HAP-1 (cell line): Measurements from ENCODE around the gene HOXA3.

Source experiments
- DNase-seq, 2 experiments: peaks; one replicate each; pipeline ENCODE4 v3.0.0-alpha.2; 2016 to 2020; ENCODE audit warnings: low spot score in 2 of 2
- H3K27me3 ChIP-seq: fragments of 250-450 bp; sonication (Bioruptor Pico); 2 replicates; pipeline ENCODE4 v1.5.1; 2020; ENCODE audit warnings: low read depth, mild to moderate bottlenecking, moderate library complexity
- H3K36me3 ChIP-seq: fragments of 250-450 bp; sonication (Bioruptor Pico); replicated peaks from 2 replicates; pipeline ENCODE4 v1.5.1; 2020; ENCODE audit warnings: mild to moderate bottlenecking
- H3K4me1 ChIP-seq: fragments of 250-450 bp; sonication (Bioruptor Pico); 2 replicates; pipeline ENCODE4 v1.5.1; 2020; ENCODE audit warnings: mild to moderate bottlenecking
- H3K4me3 ChIP-seq: fragments of 250-450 bp; sonication (Bioruptor Pico); 2 replicates; pipeline ENCODE4 v1.5.1; 2020; ENCODE audit warnings: mild to moderate bottlenecking, moderate library complexity
- H3K9me3 ChIP-seq: fragments of 250-450 bp; sonication (Bioruptor Pico); 2 replicates; pipeline ENCODE4 v1.5.1; 2020; ENCODE audit warnings: mild to moderate bottlenecking, moderate library complexity
- in situ Hi-C: fragments of 300-500 bp; cut with MboI; formaldehyde crosslinking; loops from 3 replicates; pipeline ENCODE4 v1.14.3; 2020; ENCODE audit warnings: low sequenced_read_pairs, inconsistent platforms, mixed read lengths

HOXA3 gene

GRCh38 chr7:27102581-27103442, 49.6 kb downstream of the HOXA3 start, which contains the start of gene HOXA2:
Gene HOXA2 (minus strand): TSS chr7:27102683. CDS start chr7:27102500, 183 bp downstream.
- H3K27me3 ChIP-seq, result no peaks in the 10 kb centered on the region
- H3K4me3 ChIP-seq, result no peak within 1 kb of the TSS
- in situ Hi-C loops, result no loop called here
- no peaks in the 10 kb centered on the region for H3K9me3 ChIP-seq
- peak in 1 of 2 experiments; percentile 58 for DNase-seq
- peaks cover 26% of the 10 kb centered on the region for H3K4me1 ChIP-seq
- H3K36me3 ChIP-seq, result peaks cover 5% of the 10 kb centered on the region; the same call in 1 of the 2 replicates

- no peaks in the 10 kb centered on the region for H3K27me3 ChIP-seq
Measured at GRCh38 chr7:27101957-27102580, 50.3 kb downstream of the HOXA3 start.

GRCh38 chr7:27101171-27101956, 51.0 kb downstream of the HOXA3 start:
- Histone ChIP-seq H3K4me1 (peaks cover 30% of the 10 kb centered on the region), H3K9me3 (no peaks in the 10 kb centered on the region), H3K36me3 (peaks cover 5% of the 10 kb centered on the region; the same call in 1 of the 2 replicates), H3K4me3 (no peak overlapping the region), H3K27me3 (no peaks in the 10 kb centered on the region)
- in situ Hi-C loops, result no loop called here
- no peak for DNase-seq

More at GRCh38 chr7:27101957-27102580, 50.3 kb downstream of the HOXA3 start:
- no peak for DNase-seq
- Histone ChIP-seq H3K36me3 (peaks cover 5% of the 10 kb centered on the region; the same call in 1 of the 2 replicates), H3K9me3 (no peaks in the 10 kb centered on the region), H3K4me3 (no peak overlapping the region), H3K4me1 (peaks cover 30% of the 10 kb centered on the region)
- in situ Hi-C loops, result no loop called here

GRCh38 chr7:27100694-27101170, 51.7 kb downstream of the HOXA3 start:
- H3K4me1 ChIP-seq, result peaks cover 30% of the 10 kb centered on the region
- no peak overlapping the region for H3K4me3 ChIP-seq
- H3K27me3 ChIP-seq, result no peaks in the 10 kb centered on the region
- no peaks in the 10 kb centered on the region for H3K9me3 ChIP-seq
- in situ Hi-C loops, result no loop called here
- H3K36me3 ChIP-seq, result peaks cover 5% of the 10 kb centered on the region; the same call in 1 of the 2 replicates
- DNase-seq, result no peak

GRCh38 chr7:27099453-27100370, 52.7 kb downstream of the HOXA3 start:
- no peaks in the 10 kb centered on the region for H3K27me3 ChIP-seq
- peaks cover 5% of the 10 kb centered on the region; the same call in 1 of the 2 replicates for H3K36me3 ChIP-seq
- no peak overlapping the region for H3K4me3 ChIP-seq
- no peaks in the 10 kb centered on the region for H3K9me3 ChIP-seq
- peaks cover 33% of the 10 kb centered on the region for H3K4me1 ChIP-seq
- in situ Hi-C loops, result no loop called here
- DNase-seq, result no peak

GRCh38 chr7:27098578-27099451, 53.6 kb downstream of the HOXA3 start:
- H3K4me3 ChIP-seq, result no peak overlapping the region
- in situ Hi-C loops, result no loop called here

GRCh38 chr7:27097686-27098577, 54.5 kb downstream of the HOXA3 start:
- Histone ChIP-seq H3K4me3 (peak overlapping the region; percentile 64), H3K9me3 (no peaks in the 10 kb centered on the region), H3K4me1 (peaks cover 30% of the 10 kb centered on the region), H3K36me3 (peaks cover 5% of the 10 kb centered on the region; the same call in 1 of the 2 replicates), H3K27me3 (no peaks in the 10 kb centered on the region)
- in situ Hi-C loops, result no loop called here
- no peak for DNase-seq

More at GRCh38 chr7:27098578-27099451, 53.6 kb downstream of the HOXA3 start:
- no peaks in the 10 kb centered on the region for H3K9me3 ChIP-seq
- no peak for DNase-seq
- H3K27me3 ChIP-seq, result no peaks in the 10 kb centered on the region
- H3K36me3 ChIP-seq, result peaks cover 5% of the 10 kb centered on the region; the same call in 1 of the 2 replicates
- H3K4me1 ChIP-seq, result peaks cover 33% of the 10 kb centered on the region

- peak; percentile 28 to 52 for DNase-seq
- no peaks in the 10 kb centered on the region for H3K27me3 ChIP-seq
- peaks cover 29% of the 10 kb centered on the region for H3K4me1 ChIP-seq
Measured at GRCh38 chr7:27096768-27097514, 55.4 kb downstream of the HOXA3 start.

GRCh38 chr7:27095897-27096767, 56.3 kb downstream of the HOXA3 start, which contains the start of gene HOXA1:
Gene HOXA1 (minus strand): TSS chr7:27096000. CDS start chr7:27095912, 88 bp downstream.
- Histone ChIP-seq H3K4me1 (peaks cover 37% of the 10 kb centered on the region), H3K27me3 (no peaks in the 10 kb centered on the region), H3K9me3 (no peaks in the 10 kb centered on the region), H3K36me3 (peaks cover 5% of the 10 kb centered on the region; the same call in 1 of the 2 replicates), H3K4me3 (peak within 1 kb of the TSS; percentile 64)
- peak; percentile 93 to 95 for DNase-seq
- in situ Hi-C loops, result no loop called here

More at GRCh38 chr7:27096768-27097514, 55.4 kb downstream of the HOXA3 start:
- H3K9me3 ChIP-seq, result no peaks in the 10 kb centered on the region
- in situ Hi-C loops, result no loop called here
- H3K36me3 ChIP-seq, result peaks cover 5% of the 10 kb centered on the region; the same call in 1 of the 2 replicates
- peak overlapping the region; percentile 64 for H3K4me3 ChIP-seq
